HG02571 (cell line): ENCODE data around the gene WARS2.

Experiments
- ATAC-seq: cut with Tn5 transposase; IDR thresholded peaks from one replicate; pipeline ENCODE4 v1.9.1; 2021; ENCODE audit warnings: mild to moderate bottlenecking, moderate library complexity; ENCODE audit not compliant: unreplicated experiment

Gene WARS2

DNA sequence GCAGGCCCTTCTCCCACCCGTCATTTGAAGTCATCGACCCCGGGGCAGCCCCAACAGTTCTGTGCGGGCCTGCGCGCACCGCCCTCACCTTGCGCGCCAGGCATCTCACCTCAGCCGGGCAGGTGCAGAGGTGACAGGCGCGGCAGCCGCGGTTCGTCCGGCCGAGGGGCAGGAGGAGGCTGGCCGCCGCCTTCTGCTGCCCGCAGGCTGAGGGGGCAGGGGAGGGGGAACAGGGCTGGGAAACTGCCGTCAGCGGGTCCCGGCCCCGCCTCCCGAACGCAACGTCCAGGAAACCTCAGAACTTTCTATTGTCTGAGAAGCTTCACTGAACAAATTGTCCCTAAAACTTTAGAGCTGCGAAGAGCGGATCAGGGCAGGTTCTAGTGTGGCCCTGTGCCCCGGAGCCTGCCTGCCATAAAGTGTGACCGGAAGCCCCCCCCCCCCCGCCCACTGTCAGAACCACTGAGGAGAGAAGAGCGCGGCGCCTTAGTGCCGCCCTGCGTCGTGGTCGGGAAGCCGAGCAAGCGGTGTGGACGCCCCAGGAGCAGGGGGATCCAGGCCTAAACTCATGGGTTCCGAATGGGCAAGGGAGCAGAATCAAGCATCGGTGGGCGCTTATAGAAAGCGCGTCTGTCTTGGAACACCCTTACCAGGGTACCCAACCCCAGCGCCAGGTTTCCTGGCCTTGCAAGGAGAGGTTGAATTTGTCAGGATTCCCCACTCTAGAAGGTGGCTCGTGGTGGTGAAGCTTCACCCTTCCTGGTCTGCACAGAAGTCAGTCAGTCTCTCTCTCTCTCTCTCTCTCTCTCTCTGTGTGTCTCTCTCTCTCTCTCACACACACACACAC is 139.0 kb downstream of the WARS2 start:
- no peak for ATAC-seq

GRCh38 chr1:119000371-119001180 is 139.9 kb downstream of the WARS2 start:
- ATAC-seq: no peak

DNA sequence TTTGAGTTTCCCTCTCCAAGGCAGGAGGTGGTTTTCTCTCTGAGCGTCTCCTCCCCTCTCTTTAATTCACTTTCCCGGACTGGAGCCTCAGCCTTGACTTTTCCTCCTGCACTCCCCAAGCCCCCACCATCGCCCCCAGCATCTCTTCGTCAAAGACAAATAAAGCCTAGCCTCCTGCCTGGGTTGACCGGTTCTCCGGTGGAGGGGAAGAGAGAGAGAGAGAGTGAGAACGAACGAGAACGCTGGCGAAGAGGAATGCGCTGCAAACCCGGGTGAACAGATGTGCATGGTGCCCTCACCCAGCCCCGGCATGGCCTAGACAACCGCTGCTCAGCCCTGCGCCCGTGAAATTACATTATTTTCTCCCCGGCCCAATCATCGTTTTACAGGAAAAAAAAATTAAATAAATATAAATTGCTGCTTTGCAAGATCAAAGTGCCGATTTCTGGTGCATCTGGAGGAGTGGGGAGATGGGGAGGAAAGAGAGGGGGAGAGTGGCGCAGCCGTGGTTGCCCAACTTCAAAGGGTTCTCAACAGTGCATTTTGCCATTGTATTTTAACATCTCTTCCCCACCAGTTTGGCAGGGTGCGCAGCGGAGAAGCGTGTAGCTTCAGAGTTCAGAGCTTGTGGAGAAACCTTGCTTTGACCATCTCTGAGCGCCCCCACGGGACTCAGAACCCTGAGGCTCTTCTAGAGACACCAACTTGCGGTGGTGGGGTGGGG is 140.9 kb downstream of the WARS2 start:
- no peak for ATAC-seq

GRCh38 chr1:118998171-118998570 is 142.3 kb downstream of the WARS2 start:
- ATAC-seq: no peak

DNA sequence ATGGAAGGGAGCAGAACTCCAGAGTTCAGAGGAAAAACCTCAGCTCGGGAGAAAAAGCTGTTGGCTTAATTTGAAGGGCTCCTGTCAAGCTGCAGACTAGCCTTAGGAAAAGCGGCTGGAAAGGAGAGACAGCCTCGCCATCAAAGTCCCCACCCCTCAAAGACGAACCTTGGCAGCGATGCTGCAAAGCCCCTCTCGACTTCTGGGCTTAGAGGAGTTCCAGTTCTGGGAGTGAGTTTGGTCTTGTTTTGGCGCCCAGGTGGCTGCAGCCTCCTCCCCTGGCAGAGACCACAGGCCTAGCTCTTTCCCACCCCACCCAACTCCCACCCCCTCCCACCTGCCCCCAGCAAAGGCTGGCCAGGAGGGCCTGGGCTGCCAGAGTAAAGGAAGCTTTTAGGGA is 143.2 kb downstream of the WARS2 start:
- ATAC-seq: no peak

DNA sequence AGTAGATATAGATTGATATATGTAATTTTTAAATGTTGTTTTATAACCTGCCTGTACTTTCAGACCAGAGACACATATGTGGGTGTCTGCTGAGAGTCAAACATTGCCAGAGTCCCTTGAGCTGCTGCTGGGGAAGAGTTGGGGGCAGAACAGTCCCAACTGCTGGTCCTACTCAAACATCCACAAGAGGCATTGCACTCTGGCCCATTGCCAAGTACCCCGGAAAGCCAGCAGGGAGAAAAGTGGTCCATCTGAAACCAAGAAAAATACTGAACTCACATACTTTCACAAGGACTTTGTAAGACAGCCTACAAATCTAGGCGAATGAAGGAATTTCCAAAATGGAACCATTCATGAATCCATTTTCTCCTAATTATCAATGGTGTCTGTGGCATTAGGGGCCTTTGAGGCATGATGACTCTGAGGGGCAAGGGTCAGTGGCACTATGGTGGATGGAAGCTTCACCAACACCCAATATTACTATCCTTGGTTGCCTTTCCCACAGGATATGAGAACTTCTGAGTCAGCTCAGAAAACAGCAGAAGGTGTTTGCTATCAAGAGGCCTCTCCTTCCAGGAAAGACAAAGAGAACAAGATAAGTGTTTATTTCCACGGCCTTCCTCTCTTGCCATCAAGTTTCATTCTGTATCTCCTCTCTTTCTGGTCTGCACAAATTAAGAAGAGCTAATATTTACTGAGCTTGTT is 145.0 kb downstream of the WARS2 start:
- ATAC-seq: no peak

DNA sequence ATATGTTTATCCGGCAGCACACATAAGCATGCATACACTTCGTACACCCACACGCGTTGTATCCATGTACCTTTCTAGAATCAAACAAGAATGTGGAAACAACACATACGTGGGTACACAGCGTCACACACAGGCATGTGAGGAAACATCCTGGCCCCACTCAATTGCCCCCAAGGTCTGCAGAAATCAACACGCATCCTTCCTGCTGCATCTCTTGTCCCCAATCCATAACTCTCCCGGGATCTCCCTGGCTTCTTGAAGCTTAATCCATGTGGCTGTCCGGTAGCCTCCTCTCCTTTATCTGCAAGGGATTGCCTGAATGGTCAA is 146.8 kb downstream of the WARS2 start:
- no peak for ATAC-seq

DNA sequence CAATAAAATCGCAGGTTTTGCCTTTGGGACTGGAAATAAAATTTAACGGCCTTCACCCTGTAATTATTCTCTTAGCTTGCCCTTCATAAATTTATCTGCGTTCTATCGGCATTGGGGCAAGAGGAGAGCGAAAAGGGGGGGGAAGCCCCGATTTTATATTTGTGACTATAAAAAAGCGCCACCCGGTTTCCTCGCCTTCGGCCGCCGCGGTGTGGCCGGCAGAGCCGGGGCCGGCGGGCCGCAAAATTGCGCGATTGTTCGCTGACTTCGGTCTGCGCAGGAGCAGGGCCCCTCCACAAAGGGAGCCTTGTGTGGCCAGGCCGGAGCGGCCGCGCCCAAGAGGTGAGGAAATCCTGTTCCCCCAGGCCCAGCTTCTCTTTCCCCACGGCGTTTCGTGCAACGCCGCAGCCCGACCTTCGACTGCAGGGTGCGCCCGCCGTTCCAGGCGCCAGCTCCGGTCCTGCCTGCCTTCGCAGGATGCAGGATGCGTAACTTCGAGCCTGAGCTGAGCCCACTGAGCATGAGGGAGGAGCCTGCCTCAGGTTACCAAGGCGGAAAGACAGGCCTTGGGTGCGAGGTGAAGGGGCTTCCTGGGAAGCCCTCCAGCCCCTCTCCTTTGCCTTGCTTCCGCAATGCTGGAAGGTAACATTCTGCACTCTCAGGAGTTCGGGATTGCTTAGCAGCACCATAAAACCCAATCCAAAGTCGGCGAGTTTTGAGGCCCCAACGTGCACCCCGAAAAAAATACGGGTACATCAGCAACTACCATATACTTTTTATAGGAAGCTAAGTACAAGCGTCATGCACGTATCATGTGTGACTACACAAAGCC is 147.4 kb downstream of the WARS2 start:
- no peak for ATAC-seq

GRCh38 chr1:118992237-118992825 is 148.1 kb downstream of the WARS2 start:
- ATAC-seq: no peak

DNA sequence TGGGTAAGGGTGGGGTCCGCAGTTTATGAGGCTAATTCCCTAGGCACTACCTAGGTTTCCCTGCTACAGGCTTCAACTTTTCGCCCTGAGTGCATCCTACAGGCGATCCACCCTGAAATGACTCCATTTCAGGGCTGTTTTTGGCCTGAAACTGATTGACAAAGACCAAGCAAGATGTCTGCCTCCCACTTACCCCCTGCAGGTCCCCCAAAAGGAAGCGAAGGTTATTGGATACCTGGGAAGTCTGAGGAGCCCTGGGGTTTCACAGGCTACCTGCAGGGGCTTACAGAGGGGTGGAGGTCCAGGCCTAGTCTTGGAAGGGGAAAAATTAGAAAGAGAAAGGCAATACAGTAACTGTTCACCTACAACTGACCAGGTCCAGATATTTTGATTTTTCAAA is 149.0 kb downstream of the WARS2 start:
- no peak for ATAC-seq

DNA sequence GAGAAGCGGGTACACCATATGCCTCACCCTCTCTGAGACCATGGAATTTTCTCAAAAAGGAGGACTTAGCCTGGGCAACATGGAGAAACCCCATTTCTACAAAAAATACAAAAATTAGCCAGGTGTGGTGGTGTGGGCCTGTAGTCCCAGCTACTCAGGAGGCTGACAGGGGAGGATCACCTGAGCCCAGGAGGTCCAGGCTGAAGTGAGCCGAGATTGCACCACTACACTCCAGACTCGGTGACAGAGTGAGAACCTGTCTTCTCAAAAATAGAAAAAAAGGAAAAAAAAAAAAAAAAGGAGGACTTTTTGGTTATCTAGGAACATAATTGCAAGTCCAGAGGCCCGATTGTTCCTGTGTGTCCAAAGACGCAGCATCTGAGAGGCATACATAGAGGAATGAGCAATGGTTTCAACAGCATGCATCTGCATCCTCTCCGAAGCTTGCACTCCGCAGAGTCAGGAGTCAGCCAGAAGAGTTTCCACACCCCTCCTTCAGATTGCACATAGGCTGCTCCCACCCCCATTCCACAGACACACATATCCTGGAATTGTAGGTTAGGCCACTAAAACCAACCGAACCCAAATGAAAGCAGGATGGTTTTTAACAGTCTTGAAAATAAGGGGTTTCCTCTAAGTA is 149.8 kb downstream of the WARS2 start:
- no peak for ATAC-seq

GRCh38 chr1:118989878-118990378 is 150.5 kb downstream of the WARS2 start:
- ATAC-seq: no peak

- ATAC-seq: no peak
Measured at GRCh38 chr1:118989006-118989815, 151.2 kb downstream of the WARS2 start.

- ATAC-seq: no peak
Measured at GRCh38 chr1:118988186-118989005, 152.1 kb downstream of the WARS2 start, which contains the start of gene TBX15. TSS of gene TBX15 (minus strand) at chr1:118988343. CDS start at chr1:118987795, 548 bp downstream.

DNA sequence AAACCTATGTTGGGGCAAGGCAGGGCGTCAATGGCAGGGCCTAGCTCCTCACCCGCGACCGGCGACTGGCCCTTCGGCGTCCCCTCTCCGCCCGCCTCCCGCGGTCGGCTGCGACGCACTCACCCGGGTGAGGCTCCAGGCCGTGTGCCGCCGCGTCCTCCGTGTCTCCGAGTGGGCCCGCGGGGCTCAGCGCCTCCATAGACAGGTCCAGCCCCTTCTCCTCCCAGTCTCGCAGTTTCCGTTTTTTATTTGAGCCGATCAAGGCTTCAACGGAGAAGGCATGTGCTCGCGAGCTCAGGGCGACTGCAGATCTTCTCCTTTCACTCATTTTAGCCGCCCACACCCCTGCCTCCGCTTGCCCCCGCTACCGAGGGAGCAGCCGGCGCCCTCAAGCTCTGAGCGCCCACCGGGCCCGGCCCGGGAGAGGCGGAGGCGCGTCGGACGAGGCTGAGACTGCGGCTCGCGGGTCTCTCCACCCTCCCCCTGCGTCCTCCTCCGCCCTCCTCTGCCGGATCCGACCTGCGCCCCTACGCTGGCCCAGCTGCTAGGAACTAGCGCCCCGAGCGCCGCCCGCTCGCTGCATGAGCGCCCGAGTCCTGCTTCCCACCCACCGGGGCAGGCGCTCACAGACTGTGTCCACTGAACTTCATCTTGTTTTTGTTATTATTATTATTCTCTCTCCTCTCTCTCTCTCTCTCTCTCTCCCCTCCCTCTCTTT is 152.8 kb downstream of the WARS2 start:
- no peak for ATAC-seq
